ENCODE measurements around the gene ST6GALNAC1.

Gene ST6GALNAC1

GRCh38 chr17:76675648-76676047, 32.1 kb upstream of the ST6GALNAC1 start:
- no peak for DNase-seq

- DNase-seq = no peak
Measured at GRCh38 chr17:76674600-76674999, 31.0 kb upstream of the ST6GALNAC1 start.

- DNase-seq = no peak
Measured at GRCh38 chr17:76673729-76674128, 30.2 kb upstream of the ST6GALNAC1 start.

GRCh38 chr17:76672892-76673291, 29.3 kb upstream of the ST6GALNAC1 start:
- no peak for DNase-seq

DNA sequence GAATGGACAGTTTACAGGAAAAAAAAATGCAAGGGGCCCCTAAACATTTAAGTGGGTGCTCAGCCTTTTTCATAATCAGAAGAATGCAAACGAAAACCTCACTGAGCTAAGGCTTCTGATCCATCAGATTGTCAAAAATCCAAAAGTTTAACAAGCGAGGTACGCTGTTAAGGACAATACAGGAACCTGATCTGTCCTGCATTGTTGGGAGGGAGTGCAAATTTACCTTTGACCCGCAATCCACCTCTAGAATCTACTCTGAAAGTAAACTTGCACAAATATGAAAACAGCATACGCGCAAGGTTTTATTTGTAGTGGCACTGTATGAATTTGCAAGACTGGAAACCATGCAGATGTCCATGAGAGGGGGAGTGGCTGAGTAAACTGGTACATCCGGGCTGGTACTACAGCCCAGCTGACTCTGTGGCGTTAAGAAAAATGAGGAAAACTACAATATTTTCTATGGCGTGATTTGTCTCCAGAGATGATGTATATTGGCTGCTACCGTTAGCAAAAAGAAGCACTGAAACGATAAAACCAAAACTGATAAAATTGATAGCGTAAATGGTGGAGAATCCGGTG, 28.8 kb upstream of the ST6GALNAC1 start:
- DNase-seq = no peak

DNA sequence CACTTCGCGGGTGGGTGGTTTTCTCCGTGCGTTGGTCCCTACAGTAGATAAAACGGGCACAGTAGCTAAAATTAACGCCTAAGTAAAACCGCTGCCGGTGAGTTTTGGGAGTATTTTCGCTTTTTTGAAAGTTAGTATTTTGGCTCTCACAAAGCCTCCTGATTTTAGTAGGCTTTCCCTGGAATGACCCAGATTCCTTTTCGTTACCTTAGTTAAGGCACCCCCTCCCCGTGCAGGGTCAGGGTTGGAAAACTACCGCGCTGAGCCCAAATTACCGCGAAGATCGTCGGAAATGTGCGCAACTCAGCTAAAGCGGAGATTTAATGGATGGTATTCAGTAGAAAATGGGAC, 28.3 kb upstream of the ST6GALNAC1 start:
- DNase-seq = no peak

- DNase-seq = peak; percentile 97
Measured at GRCh38 chr17:76671123-76671911, 27.8 kb upstream of the ST6GALNAC1 start.

GRCh38 chr17:76670718-76671122, 27.2 kb upstream of the ST6GALNAC1 start:
- DNase-seq = no peak

GRCh38 chr17:76670020-76670717, 26.6 kb upstream of the ST6GALNAC1 start:
- DNase-seq = no peak

- DNase-seq = no peak
Measured at GRCh38 chr17:76667786-76668453, 24.4 kb upstream of the ST6GALNAC1 start.

GRCh38 chr17:76667491-76667755, 23.9 kb upstream of the ST6GALNAC1 start:
- no peak for DNase-seq

DNA sequence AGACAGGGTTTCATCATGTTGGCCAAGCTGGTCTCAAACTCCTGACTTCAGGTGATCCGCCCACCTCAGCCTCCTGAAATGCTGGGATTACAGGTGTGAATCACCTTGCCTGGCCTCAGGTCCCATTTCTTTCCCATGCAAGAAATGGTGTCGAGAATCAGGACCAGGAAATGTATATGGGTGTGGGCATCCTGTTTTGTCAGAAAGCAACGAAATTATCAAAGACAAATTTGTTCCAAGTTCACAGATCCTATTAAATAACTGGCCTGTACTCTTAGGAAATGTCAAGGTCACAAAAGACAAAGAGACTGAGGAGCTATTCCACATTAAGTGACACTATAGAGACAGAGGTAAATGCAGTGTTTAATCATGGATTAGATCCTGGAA, 17.1 kb upstream of the ST6GALNAC1 start:
- no peak for DNase-seq

DNA sequence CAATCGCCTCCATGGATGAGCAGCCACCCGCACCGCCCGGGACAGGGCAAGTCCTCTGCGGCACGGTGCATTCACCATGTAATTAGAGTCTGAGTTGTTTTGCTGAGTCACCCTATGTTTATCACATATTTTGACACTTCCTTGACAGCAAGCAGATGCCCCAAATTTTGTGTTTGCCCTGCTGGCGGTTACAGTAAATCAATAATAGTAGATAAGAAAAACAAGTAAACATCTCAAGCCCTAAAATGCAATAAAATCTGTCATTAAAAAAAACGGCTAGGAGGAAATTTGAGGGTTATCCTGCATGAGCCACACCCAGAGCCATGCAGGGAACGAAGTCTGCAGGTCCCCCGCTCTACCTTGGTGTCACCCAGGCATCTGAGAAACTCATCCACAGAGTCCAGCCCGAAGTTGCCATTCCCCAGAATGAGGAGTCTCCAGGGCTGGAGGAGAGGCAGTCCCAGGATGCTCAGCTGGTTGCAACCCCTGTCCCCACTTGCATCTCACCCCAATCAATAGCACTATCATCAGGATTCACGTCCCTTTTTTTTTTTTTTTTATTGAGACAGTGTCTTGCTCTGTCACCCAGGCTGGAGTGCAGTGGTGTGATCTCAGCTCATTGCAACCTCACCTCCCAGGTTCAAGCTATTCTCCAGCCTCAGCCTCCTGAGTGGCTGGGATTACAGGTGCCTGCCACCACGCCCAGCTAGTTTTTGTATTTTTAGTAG, 16.5 kb upstream of the ST6GALNAC1 start:
- no peak for DNase-seq

GRCh38 chr17:76658242-76658662, 14.7 kb upstream of the ST6GALNAC1 start:
- no peak for DNase-seq

GRCh38 chr17:76657505-76658241, 14.1 kb upstream of the ST6GALNAC1 start:
- DNase-seq = no peak

- DNase-seq = no peak
Measured at GRCh38 chr17:76654408-76654807, 10.9 kb upstream of the ST6GALNAC1 start.

DNA sequence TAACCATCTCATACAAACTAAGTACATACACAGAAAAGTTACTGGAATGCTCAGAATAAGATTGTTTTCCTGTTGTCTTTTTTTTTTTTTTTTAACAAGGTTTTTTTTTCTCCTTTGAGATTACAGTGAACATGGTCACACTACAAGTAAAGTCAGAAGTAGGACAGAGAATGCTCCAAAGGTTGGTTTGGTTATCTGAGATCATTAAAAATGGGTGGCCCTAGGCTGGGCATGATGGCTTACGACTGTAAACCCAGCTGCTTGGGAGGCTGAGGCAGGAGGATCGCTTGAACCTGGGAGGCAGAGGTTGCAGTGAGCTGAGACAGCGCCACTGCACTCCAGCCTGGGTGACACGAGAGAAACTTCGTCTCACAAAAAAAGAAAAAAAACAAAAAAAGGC, 6.9 kb upstream of the ST6GALNAC1 start:
- no peak for DNase-seq

DNA sequence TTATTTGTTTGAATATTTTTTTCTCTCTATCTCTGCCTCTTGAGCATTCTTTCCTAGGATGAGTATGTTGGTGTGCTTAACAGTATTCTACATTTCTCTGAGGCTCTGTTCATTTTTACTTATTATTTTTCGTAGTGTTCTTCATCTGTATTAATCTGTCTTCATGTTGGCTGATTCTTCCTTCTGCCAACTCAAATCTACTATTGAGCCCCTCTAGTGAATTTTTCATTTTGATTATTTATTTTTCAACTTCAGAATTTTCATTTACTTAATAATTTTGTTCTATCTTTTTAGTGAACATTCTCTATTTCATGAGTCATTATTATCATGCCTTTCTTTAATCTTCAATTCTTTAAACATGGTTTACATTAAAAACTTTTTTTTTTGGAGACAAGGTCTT, 3.2 kb upstream of the ST6GALNAC1 start:
- DNase-seq = no peak

- DNase-seq = no peak
Measured at GRCh38 chr17:76645481-76645880, 1.9 kb upstream of the ST6GALNAC1 start.

- DNase-seq = no peak
Measured at GRCh38 chr17:76644995-76645394, 1.4 kb upstream of the ST6GALNAC1 start.

DNA sequence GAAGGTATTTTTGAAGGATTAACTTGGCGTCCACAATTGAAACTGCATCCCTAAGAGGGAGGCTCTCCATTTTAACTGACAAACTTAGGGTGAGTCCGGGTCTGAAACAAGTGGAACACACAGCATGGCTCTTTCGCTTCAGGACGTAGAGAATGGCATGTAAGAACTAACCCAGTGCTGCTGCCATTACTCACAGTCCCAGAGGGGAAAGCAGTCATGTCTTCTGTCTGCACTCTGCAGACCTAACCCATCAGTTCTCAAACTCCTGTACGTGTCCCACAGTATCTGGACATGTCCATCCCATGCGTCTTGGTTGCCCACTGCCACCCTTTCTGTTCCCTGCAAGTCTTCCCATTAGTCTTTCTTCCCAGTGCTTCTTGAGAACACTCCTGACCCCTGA, 563 bp downstream of the ST6GALNAC1 start:
- DNase-seq = no peak

GRCh38 chr17:76642032-76642561, 1.5 kb downstream of the ST6GALNAC1 start:
- no peak for DNase-seq
